WERI-Rb-1 (cell line): ENCODE data around the gene ABCG1.

Experiments used
- DNase-seq: peaks from one replicate; pipeline ENCODE4 v3.0.0-alpha.2; 2020
- H3K27ac ChIP-seq: fragments of 250-450 bp; sonication (Bioruptor Pico); 2 replicates; pipeline ENCODE4 v1.5.1; 2020; ENCODE audit warnings: mild to moderate bottlenecking, moderate library complexity
- H3K27me3 ChIP-seq: fragments of 250-450 bp; sonication (Bioruptor Pico); 2 replicates; pipeline ENCODE4 v1.5.1; 2021; ENCODE audit warnings: mild to moderate bottlenecking, low read depth, moderate library complexity; ENCODE audit not compliant: insufficient read depth, severe bottlenecking
- H3K36me3 ChIP-seq: fragments of 250-450 bp; sonication (Bioruptor Pico); 2 replicates; pipeline ENCODE4 v1.5.1; 2020; ENCODE audit warnings: mild to moderate bottlenecking, moderate library complexity
- H3K4me3 ChIP-seq: 2 replicates; pipeline ENCODE4 v1.5.1; 2011; ENCODE audit warnings: low read depth, mild to moderate bottlenecking, control low read depth, low read length
- H3K9me3 ChIP-seq: fragments of 250-450 bp; sonication (Bioruptor Pico); 2 replicates; pipeline ENCODE4 v1.5.1; 2021; ENCODE audit warnings: mild to moderate bottlenecking, moderate library complexity; ENCODE audit not compliant: severe bottlenecking
- TF ChIP-seq, protein P1 (sequence below): IDR thresholded peaks from 2 replicates; pipeline ENCODE4 v1.5.1; 2011; ENCODE audit warnings: low read depth, mild to moderate bottlenecking, control low read depth, inconsistent platforms, low read length

The ABCG1 gene

GRCh38 chr21:42282021-42282420, 63.1 kb downstream of the ABCG1 start:
- peaks cover 21% of the 10 kb centered on the region for H3K36me3 ChIP-seq
- TF ChIP-seq, protein P1, sequence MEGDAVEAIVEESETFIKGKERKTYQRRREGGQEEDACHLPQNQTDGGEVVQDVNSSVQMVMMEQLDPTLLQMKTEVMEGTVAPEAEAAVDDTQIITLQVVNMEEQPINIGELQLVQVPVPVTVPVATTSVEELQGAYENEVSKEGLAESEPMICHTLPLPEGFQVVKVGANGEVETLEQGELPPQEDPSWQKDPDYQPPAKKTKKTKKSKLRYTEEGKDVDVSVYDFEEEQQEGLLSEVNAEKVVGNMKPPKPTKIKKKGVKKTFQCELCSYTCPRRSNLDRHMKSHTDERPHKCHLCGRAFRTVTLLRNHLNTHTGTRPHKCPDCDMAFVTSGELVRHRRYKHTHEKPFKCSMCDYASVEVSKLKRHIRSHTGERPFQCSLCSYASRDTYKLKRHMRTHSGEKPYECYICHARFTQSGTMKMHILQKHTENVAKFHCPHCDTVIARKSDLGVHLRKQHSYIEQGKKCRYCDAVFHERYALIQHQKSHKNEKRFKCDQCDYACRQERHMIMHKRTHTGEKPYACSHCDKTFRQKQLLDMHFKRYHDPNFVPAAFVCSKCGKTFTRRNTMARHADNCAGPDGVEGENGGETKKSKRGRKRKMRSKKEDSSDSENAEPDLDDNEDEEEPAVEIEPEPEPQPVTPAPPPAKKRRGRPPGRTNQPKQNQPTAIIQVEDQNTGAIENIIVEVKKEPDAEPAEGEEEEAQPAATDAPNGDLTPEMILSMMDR = no peak
- H3K27me3 ChIP-seq = no peaks in the 10 kb centered on the region
- DNase-seq = no peak
- H3K9me3 ChIP-seq = no peaks in the 10 kb centered on the region
- no peak overlapping the region for H3K4me3 ChIP-seq
- no peak overlapping the region for H3K27ac ChIP-seq

DNA sequence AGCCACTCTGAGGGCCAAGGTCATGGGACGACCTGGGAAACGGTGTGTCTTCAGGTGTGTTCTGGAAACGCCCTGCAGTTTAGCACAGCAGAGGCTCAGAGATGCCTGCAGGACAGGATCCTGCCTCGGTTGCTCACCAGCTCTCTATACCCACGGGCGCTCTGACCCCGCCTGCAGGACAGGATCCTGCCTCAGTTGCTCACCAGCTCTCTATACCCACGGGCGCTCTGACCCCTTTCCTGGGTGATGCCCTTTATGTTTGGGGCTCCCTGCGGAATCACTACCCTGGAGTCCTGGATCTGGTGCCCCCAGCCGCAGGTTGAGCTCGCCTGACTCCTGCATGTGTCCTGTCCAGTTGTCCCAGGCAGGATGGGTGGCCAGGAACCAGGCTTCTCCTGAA, 63.8 kb downstream of the ABCG1 start:
- Histone ChIP-seq H3K27ac (no peak overlapping the region), H3K36me3 (peaks cover 26% of the 10 kb centered on the region)
- TF ChIP-seq, protein P1 = no peak

DNA sequence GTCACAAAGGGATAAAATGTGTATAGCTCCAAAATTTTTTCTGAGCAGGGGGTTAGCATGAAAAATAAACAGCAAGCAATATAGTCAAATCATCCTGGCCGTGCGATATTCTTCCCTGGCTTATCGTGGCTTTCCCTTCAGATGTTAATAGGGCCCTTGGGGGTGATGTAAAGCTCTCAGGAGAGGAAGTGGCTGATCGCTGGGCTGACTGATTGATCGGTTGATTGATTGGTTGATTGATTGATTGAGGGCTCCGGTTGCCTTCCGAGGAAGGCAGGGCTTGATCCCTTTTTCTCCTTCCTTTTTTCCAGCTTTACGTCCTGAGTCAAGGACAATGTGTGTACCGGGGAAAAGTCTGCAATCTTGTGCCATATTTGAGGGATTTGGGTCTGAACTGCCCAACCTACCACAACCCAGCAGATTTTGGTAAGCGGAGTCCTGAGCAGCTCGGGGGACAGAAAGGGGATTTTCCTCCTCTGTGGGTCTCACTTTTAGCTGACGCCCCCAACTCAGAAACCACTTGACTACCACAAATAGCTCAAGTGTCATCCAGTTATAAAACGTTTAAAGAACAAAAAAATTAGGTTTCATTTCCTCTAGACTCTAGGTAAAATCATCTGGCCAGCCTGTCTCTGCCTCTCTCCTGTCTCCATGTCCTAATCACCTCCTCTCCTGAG, 66.8 kb downstream of the ABCG1 start:
- Histone ChIP-seq H3K27ac (no peak overlapping the region), H3K36me3 (peaks cover 46% of the 10 kb centered on the region), H3K4me3 (no peak overlapping the region), H3K9me3 (no peaks in the 10 kb centered on the region), H3K27me3 (no peaks in the 10 kb centered on the region)
- TF ChIP-seq, protein P1 = no peak
- DNase-seq = no peak

More for the DNA sequence above, 63.8 kb downstream of the ABCG1 start:
- H3K9me3 ChIP-seq = no peaks in the 10 kb centered on the region
- no peak for DNase-seq
- no peaks in the 10 kb centered on the region for H3K27me3 ChIP-seq
- no peak overlapping the region for H3K4me3 ChIP-seq

- H3K4me3 ChIP-seq = no peak overlapping the region
- TF ChIP-seq, protein P1 = no peak
- DNase-seq = no peak
Measured at GRCh38 chr21:42286416-42286815, 67.5 kb downstream of the ABCG1 start.

DNA sequence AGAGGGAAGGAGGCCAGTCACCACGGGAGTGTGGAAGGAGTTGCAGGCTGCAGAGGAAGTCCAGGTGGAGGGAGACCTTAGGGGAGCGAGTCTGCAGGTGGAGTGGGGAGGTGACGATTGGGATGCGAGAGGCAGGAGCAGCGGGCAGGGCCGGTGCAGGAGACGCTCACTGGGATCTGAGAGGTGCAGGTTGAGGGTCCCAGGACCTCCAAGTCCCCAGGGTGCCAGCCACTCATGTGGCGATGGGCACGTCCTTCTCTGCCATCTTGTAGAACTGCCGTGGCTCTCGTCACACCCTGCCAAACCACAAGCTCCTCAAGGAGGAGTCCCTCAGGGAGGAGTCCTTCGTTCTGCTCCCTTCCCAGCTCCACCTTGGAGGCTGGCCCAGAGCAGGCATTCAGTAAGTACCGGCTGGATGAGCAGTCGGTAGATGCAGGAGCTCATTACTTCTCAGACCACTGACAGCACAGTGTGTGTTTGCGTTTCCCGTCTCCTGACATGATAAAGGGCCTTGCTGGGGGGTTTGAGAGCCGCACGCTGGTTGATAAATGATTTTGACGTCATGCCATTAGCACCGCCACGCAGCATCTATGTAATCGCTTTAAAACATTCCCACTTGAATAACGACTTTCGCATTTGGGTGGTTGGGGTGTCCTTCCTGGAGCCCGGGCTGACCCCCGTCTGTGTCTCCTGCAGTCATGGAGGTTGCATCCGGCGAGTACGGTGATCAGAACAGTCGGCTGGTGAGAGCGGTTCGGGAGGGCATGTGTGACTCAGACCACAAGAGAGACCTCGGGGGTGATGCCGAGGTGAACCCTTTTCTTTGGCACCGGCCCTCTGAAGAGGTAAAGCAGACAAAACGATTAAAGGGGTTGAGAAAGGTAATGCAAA, 68.5 kb downstream of the ABCG1 start:
- TF ChIP-seq, protein P1 = no peak
- DNase-seq = no peak
- no peaks in the 10 kb centered on the region for H3K9me3 ChIP-seq
- H3K4me3 ChIP-seq = no peak overlapping the region
- H3K36me3 ChIP-seq = peaks cover 55% of the 10 kb centered on the region
- H3K27me3 ChIP-seq = no peaks in the 10 kb centered on the region
- H3K27ac ChIP-seq = no peak overlapping the region

More at GRCh38 chr21:42286416-42286815, 67.5 kb downstream of the ABCG1 start:
- H3K9me3 ChIP-seq = no peaks in the 10 kb centered on the region
- peaks cover 54% of the 10 kb centered on the region for H3K36me3 ChIP-seq
- no peak overlapping the region for H3K27ac ChIP-seq
- H3K27me3 ChIP-seq = no peaks in the 10 kb centered on the region
